Esophagus muscularis mucosa (tissue), 4 donors: ENCODE measurements around the gene ADORA2B. TPM values are rescaled to one million over a fixed set of nuclear protein-coding genes. Genes with fewer than 3 reads are reported as not detected.

Experiments used
- DNase-seq: peaks from one replicate; pipeline ENCODE4 v3.0.0-alpha.2; 2017; ENCODE audit errors: extremely low spot score
- H3K27ac ChIP-seq, 4 donors: fragments of 200-600 bp; sonication (generic); replicated peaks in 1 of 4; 1 replicate in 3 of 4; 2 replicates in 1 of 4; pipeline ENCODE4 v1.5.1; 2016 to 2019; ENCODE audit warnings: mild to moderate bottlenecking in 1 of 4
- H3K27me3 ChIP-seq, 4 donors: fragments of 200-600 bp; sonication (generic); one replicate each; pipeline versions ENCODE4 v1.5.1 to v1.6.0; 2016 to 2019
- H3K36me3 ChIP-seq, 4 donors: fragments of 200-600 bp; sonication (generic); one replicate each; pipeline ENCODE4 v1.5.1; 2016 to 2019
- H3K4me1 ChIP-seq, 4 donors: fragments of 200-600 bp; sonication (generic); one replicate each; pipeline ENCODE4 v1.5.1; 2016 to 2019
- H3K4me3 ChIP-seq, 4 donors: fragments of 200-600 bp; sonication (generic); 1 replicate in 2 of 4; 2 replicates in 2 of 4; pipeline ENCODE4 v1.5.1; 2016 to 2019; ENCODE audit warnings: mild to moderate bottlenecking in 4 of 4, moderate library complexity in 1 of 4
- H3K9me3 ChIP-seq, 4 donors: fragments of 200-600 bp; sonication (generic); 1 replicate in 3 of 4; 2 replicates in 1 of 4; pipeline ENCODE4 v1.5.1; 2016 to 2019
- EP300 ChIP-seq: sonication (generic); formaldehyde crosslinking; IDR thresholded peaks from one replicate; pipeline ENCODE4 v1.6.1; 2017; ENCODE audit warnings: antibody characterized with exemption
- POLR2A ChIP-seq: fragments of 450-650 bp; IDR thresholded peaks from one replicate; pipeline ENCODE4 v1.6.1; 2017; ENCODE audit warnings: antibody characterized with exemption, moderate library complexity, mild to moderate bottlenecking, low read depth
- POLR2AphosphoS5 ChIP-seq, 2 donors: sonication (generic); formaldehyde crosslinking; IDR thresholded peaks; one replicate each; pipeline ENCODE4 v1.6.1; 2017; ENCODE audit warnings: antibody characterized with exemption in 2 of 2
- WGBS: methylation state at CpG from one replicate; pipeline ENCODE4 v1.1.5; 2018; 5-methylcytosine and 5-hydroxymethylcytosine counted together
- intact Hi-C: fragments of 100-400 bp; cut with DNase I; formaldehyde crosslinking; loops from one replicate; pipeline ENCODE4 v1.15.1; 2023
- total RNA-seq, 4 donors: library from RNA; depleted of rRNA; stranded (reverse); fragments of >200 nt; gene quantifications; one replicate each; pipeline versions ENCODE4 v1.1.0 to v1.2.1, GENCODE V29; 2016
- TF ChIP-seq, protein P1 (sequence below), 3 experiments: fragments of 200-600 bp in 2 of 3; fragments of 450-650 bp in 1 of 3; sonication (generic) in 2 of 3; IDR thresholded peaks; one replicate each; pipeline ENCODE4 v1.5.1; 2017 to 2019; ENCODE audit warnings: antibody characterized with exemption in 3 of 3, mild to moderate bottlenecking in 2 of 3, moderate library complexity in 1 of 3

The ADORA2B gene
- total RNA-seq, 4 donors from 2014 or later: 0.26 to 0.75 (median 0.37) TPM

DNA sequence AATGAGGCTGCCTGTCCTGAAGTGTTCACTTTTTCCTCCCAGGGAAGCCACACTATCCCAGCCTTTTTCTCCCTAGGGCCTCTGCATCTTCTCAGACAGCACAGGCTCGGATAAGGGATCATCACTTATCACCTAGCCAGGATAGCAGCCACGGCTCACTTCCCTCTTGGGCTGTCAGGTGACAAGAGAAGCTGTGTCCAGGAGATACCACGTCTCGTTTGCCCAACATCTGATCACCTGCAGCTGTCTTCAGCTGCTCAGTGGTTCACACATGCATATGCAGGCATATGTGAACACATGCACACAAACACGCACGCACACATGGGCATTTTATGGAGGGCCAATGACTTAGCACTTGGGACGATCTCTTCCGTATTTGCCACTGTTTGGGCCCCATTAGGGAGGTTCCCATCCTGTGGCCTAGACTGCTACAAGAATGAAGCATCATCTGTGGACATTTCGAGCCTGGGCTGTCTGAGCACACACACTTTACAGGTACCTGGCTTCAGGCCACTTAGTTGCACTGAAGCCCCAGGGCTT is 32.4 kb upstream of the ADORA2B start:
- Histone ChIP-seq H3K27ac (no peak overlapping the region), H3K9me3 (peaks cover 0 to 3% (median 0%) of the 10 kb centered on the region in 4 donors), H3K36me3 (no peaks in the 10 kb centered on the region), H3K27me3 (peaks cover 0 to 16% (median 1%) of the 10 kb centered on the region in 4 donors), H3K4me1 (peaks cover 3 to 5% (median 4%) of the 10 kb centered on the region in 4 donors), H3K4me3 (no peak overlapping the region)
- TF ChIP-seq POLR2A: no peak
- TF ChIP-seq POLR2AphosphoS5 (IDR thresholded peaks at IDR 0.05): no peak
- TF ChIP-seq, protein P1, sequence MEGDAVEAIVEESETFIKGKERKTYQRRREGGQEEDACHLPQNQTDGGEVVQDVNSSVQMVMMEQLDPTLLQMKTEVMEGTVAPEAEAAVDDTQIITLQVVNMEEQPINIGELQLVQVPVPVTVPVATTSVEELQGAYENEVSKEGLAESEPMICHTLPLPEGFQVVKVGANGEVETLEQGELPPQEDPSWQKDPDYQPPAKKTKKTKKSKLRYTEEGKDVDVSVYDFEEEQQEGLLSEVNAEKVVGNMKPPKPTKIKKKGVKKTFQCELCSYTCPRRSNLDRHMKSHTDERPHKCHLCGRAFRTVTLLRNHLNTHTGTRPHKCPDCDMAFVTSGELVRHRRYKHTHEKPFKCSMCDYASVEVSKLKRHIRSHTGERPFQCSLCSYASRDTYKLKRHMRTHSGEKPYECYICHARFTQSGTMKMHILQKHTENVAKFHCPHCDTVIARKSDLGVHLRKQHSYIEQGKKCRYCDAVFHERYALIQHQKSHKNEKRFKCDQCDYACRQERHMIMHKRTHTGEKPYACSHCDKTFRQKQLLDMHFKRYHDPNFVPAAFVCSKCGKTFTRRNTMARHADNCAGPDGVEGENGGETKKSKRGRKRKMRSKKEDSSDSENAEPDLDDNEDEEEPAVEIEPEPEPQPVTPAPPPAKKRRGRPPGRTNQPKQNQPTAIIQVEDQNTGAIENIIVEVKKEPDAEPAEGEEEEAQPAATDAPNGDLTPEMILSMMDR (IDR thresholded peaks at IDR 0.05): no peak
- no peak for TF ChIP-seq EP300
- DNase-seq: no peak
- WGBS: 91% methylated on average over 9 of the region's 9 CpGs
- intact Hi-C loops: no loop called here

DNA sequence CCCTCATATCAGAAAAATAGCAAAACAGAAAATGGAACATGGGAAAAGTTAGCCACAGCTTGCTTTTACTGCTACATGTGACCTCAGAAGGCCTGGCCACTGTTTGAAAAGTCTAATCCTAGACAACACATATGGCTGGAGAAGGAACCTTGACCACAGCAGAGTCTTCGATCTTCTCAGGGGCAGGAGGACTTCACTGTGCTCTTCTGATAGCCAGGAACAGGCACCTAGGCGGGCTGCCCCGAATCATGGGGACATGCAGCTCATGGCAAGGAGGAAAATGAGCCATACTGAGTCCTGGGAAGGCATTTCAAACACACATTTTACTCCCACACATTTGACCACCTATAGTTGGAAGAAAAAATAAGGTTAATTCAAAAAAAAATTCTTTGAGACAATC is 31.1 kb upstream of the ADORA2B start:
- Histone ChIP-seq H3K4me3 (no peak overlapping the region), H3K27me3 (peaks cover 0 to 24% (median 4%) of the 10 kb centered on the region in 4 donors), H3K4me1 (peaks cover 7 to 10% (median 8%) of the 10 kb centered on the region in 4 donors), H3K9me3 (peaks cover 0 to 3% (median 0%) of the 10 kb centered on the region in 4 donors), H3K36me3 (no peaks in the 10 kb centered on the region), H3K27ac (no peak overlapping the region)
- DNase-seq: no peak
- WGBS: 75% methylated on average over 3 of the region's 3 CpGs
- intact Hi-C loops: no loop called here
- TF ChIP-seq POLR2A: no peak
- TF ChIP-seq, protein P1 (IDR thresholded peaks at IDR 0.05): no peak
- TF ChIP-seq EP300: no peak
- no peak for TF ChIP-seq POLR2AphosphoS5 (IDR thresholded peaks at IDR 0.05)

DNA sequence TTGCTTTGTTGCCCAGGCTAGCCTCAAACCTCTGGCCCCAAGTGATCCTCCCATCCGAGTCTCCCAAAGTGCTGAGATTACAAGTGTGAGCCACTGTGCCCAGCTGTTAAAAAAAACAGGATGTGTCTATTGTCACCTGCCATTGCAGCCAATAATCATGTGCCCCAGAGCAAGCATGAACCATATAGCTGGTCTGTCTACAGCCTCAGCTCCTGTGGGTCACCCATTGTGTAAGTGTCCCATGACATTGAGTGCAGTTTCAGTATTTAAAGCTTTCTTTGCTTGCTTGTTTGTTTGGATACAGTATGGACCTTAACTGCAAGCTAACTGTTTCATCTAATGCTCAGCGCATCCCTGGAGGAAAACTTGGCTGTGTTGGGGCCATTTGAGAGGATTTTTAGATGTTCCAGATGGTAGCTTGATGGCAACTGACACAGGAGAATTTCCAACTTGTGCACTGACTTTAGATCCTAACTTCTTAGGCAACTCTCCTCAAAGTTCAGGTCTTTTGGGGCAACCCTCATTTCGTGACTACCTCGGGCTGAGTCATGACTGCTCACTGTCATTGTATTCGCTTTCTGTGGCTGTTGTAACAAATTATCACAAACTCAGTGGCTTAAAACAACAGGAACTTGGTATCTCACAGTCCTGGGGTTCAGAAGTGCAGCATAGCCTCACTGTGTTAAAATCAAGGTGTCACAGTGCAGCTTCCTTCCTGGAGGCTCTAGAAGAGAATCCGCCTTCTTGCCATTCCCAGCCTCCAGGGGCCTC is 30.3 kb upstream of the ADORA2B start:
- 95% methylated on average over 6 of the region's 6 CpGs for WGBS
- peak; percentile 74 for DNase-seq
- H3K27ac ChIP-seq: no peak overlapping the region
- peaks cover 0 to 3% (median 0%) of the 10 kb centered on the region in 4 donors for H3K9me3 ChIP-seq
- H3K4me1 ChIP-seq: peaks cover 7 to 10% (median 8%) of the 10 kb centered on the region in 4 donors
- H3K36me3 ChIP-seq: no peaks in the 10 kb centered on the region
- TF ChIP-seq EP300 (no peak), POLR2A (no peak), POLR2AphosphoS5 (IDR thresholded peaks at IDR 0.05) (no peak)
- TF ChIP-seq, protein P1 (IDR thresholded peaks at IDR 0.05): no peak
- intact Hi-C loops: no loop called here
- H3K4me3 ChIP-seq: no peak overlapping the region
- peaks cover 0 to 24% (median 4%) of the 10 kb centered on the region in 4 donors for H3K27me3 ChIP-seq

DNA sequence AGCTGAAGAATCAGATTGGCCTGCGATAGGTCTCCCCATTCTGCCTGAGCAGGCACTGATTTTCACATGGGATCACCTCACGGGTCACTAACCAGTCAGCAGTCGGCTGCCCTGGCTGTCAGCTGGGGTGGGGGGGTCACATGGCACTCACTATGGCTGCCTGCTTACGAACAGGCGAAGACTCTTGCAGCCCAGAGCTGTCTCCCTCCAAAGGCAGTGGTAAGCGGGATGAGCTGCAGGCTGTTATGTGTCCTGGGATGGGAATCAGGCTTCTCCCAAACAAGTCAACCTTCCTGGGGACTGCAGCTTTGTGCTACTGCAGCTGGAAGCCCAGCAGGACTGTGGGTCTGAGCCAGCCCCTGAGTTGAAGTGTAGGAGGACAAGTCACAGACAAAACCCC is 29.0 kb upstream of the ADORA2B start:
- Histone ChIP-seq H3K27me3 (peaks cover 0 to 24% (median 4%) of the 10 kb centered on the region in 4 donors), H3K4me3 (no peak overlapping the region), H3K4me1 (peaks cover 7 to 10% (median 8%) of the 10 kb centered on the region in 4 donors), H3K27ac (no peak overlapping the region), H3K36me3 (no peaks in the 10 kb centered on the region), H3K9me3 (peaks cover 0 to 3% (median 0%) of the 10 kb centered on the region in 4 donors)
- TF ChIP-seq, protein P1 (IDR thresholded peaks at IDR 0.05): no peak
- TF ChIP-seq POLR2AphosphoS5 (IDR thresholded peaks at IDR 0.05) (no peak), POLR2A (no peak), EP300 (no peak)
- intact Hi-C loops: no loop called here
- no peak for DNase-seq
- WGBS: no CpG with 5 or more reads among the region's 6 CpGs
